SK-N-SH (cell line): Measurements from ENCODE around the gene CYBA. TPM values are rescaled to one million over a fixed set of nuclear protein-coding genes. Genes with fewer than 3 reads are reported as not detected.

ENCODE experiments used
- CTCF ChIA-PET: fragments of 300-600, 350-600 bp; formaldehyde crosslinking; extraction: SDS; loops from one replicate; lab custom pipeline; 2021; lab: Yijun Ruan, JAX
- POLR2A ChIA-PET: fragments of 350-600 bp; sonication (Branson Sonifier 250); formaldehyde crosslinking; extraction: SDS; loops from one replicate; lab custom pipeline; 2020; ENCODE audit warnings: antibody characterized with exemption, inconsistent platforms; lab: Yijun Ruan, JAX
- DNase-seq: peaks from one replicate; pipeline ENCODE4 v3.0.0; 2012
- H2AFZ ChIP-seq: fragments of 200-600 bp; sonication (generic); 2 replicates; pipeline ENCODE4 v1.8.1; 2016; ENCODE audit warnings: antibody characterized with exemption, mild to moderate bottlenecking, low read depth
- H3F3A ChIP-seq: fragments of 200-600 bp; sonication (generic); replicated peaks from 2 replicates; pipeline ENCODE3; 2016; ENCODE audit warnings: antibody characterized with exemption, mild to moderate bottlenecking; ENCODE audit not compliant: insufficient read depth
- H3K27ac ChIP-seq, 2 experiments: fragments of 200-500 bp in 1 of 2; fragments of 200-600 bp in 1 of 2; sonication (Bioruptor generic) in 1 of 2; sonication (generic), shearing (Covaris generic) in 1 of 2; 2 replicates each; pipeline versions ENCODE4 v1.5.1 to v1.6.1; 2014 to 2016; ENCODE audit warnings: low read depth in 2 of 2, inconsistent platforms in 1 of 2, low read length in 1 of 2, mild to moderate bottlenecking in 1 of 2, mixed read lengths in 1 of 2
- H3K27me3 ChIP-seq: fragments of 200-600 bp; sonication (generic), shearing (Covaris generic); 2 replicates; pipeline ENCODE4 v1.6.1; 2016; ENCODE audit warnings: mixed run types; ENCODE audit not compliant: insufficient read depth
- H3K36me3 ChIP-seq, 2 experiments: fragments of 200-500 bp in 1 of 2; fragments of 200-600 bp in 1 of 2; sonication (Bioruptor generic) in 1 of 2; sonication (generic) in 1 of 2; replicated peaks in 1 of 2; 2 replicates each; pipeline versions ENCODE3 to v1.5.1; 2014 to 2016; ENCODE audit warnings: low read length in 1 of 2, mild to moderate bottlenecking in 1 of 2; ENCODE audit not compliant: insufficient read depth in 2 of 2, control insufficient read depth in 1 of 2
- H3K4me1 ChIP-seq, 2 experiments: fragments of 200-500 bp in 1 of 2; fragments of 200-600 bp in 1 of 2; sonication (Bioruptor generic) in 1 of 2; sonication (generic), shearing (Covaris generic) in 1 of 2; 2 replicates each; pipeline versions ENCODE4 v1.5.1 to v1.6.1; 2014 to 2016; ENCODE audit warnings: low read depth in 1 of 2, low read length in 1 of 2, mixed run types in 1 of 2; ENCODE audit not compliant: insufficient read depth in 2 of 2, control insufficient read depth in 1 of 2
- H3K4me2 ChIP-seq: fragments of 200-600 bp; sonication (generic), shearing (Covaris generic); 2 replicates; pipeline ENCODE4 v1.6.1; 2017; ENCODE audit warnings: mixed run types
- H3K4me3 ChIP-seq, 2 experiments: fragments of 200-500 bp in 1 of 2; fragments of 200-600 bp in 1 of 2; sonication (Bioruptor generic) in 1 of 2; sonication (generic), shearing (Covaris generic) in 1 of 2; 2 replicates each; pipeline versions ENCODE4 v1.5.1 to v1.8.1; 2014 to 2016; ENCODE audit warnings: low read depth in 2 of 2, inconsistent platforms in 1 of 2, low read length in 1 of 2, mild to moderate bottlenecking in 1 of 2, mixed read lengths in 1 of 2, moderate library complexity in 1 of 2
- H3K79me2 ChIP-seq: fragments of 200-600 bp; sonication (generic); 2 replicates; pipeline ENCODE4 v1.8.1; 2017; ENCODE audit warnings: mild to moderate bottlenecking; ENCODE audit not compliant: insufficient read depth
- H3K9ac ChIP-seq: fragments of 200-600 bp; sonication (generic); 2 replicates; pipeline ENCODE4 v1.6.1; 2017; ENCODE audit warnings: mixed run types
- H3K9me2 ChIP-seq: fragments of 200-600 bp; sonication (generic); 2 replicates; pipeline ENCODE4 v1.6.1; 2017; ENCODE audit warnings: mixed run types
- H3K9me3 ChIP-seq: fragments of 200-600 bp; sonication (generic); 2 replicates; pipeline ENCODE4 v1.6.1; 2017; ENCODE audit warnings: mixed run types, mild to moderate bottlenecking, moderate library complexity
- H4K20me1 ChIP-seq: fragments of 200-600 bp; sonication (generic); 2 replicates; pipeline ENCODE4 v1.6.1; 2017; ENCODE audit warnings: mild to moderate bottlenecking, mixed run types; ENCODE audit not compliant: insufficient read depth
- EZH2phosphoT487 ChIP-seq: fragments of 200-600 bp; sonication (generic); IDR thresholded peaks from 2 replicates; pipeline ENCODE4 v1.6.1; 2017; ENCODE audit warnings: low read depth, mixed run types, mild to moderate bottlenecking, antibody characterized with exemption, moderate library complexity, borderline replicate concordance
- FOXM1 ChIP-seq: IDR thresholded peaks from 2 replicates; pipeline ENCODE4 v1.4.0; 2012; ENCODE audit warnings: low read depth, mild to moderate bottlenecking
- GABPA ChIP-seq: IDR thresholded peaks from 2 replicates; pipeline ENCODE4 v1.4.0; 2012; ENCODE audit warnings: low read depth, mild to moderate bottlenecking
- IRF3 ChIP-seq: fragments of 150-350 bp; IDR thresholded peaks from 2 replicates; pipeline ENCODE4 v1.6.1; 2016; ENCODE audit warnings: mild to moderate bottlenecking, low read depth, low read length
- MEF2A ChIP-seq: IDR thresholded peaks from 2 replicates; pipeline ENCODE4 v1.4.0; 2012; ENCODE audit warnings: low read depth, borderline replicate concordance
- MXI1 ChIP-seq: IDR thresholded peaks from 2 replicates; pipeline ENCODE4 v1.6.1; 2012; ENCODE audit warnings: mild to moderate bottlenecking, low read depth, low read length, improper control_type of control experiment
- NRF1 ChIP-seq: IDR thresholded peaks from 2 replicates; pipeline ENCODE4 v1.6.1; 2012; ENCODE audit warnings: low read depth, mild to moderate bottlenecking, low read length
- RAD21 ChIP-seq: IDR thresholded peaks from 2 replicates; pipeline ENCODE4 v1.6.1; 2012; ENCODE audit warnings: mild to moderate bottlenecking, low read length
- RCOR1 ChIP-seq: fragments of 150-350 bp; IDR thresholded peaks from 2 replicates; pipeline ENCODE4 v1.6.1; 2017; ENCODE audit warnings: antibody characterized with exemption, low read length
- SIN3A ChIP-seq: IDR thresholded peaks from 2 replicates; pipeline ENCODE4 v1.6.1; 2012; ENCODE audit warnings: low read depth, mild to moderate bottlenecking, low read length, moderate library complexity, borderline replicate concordance
- TCF12 ChIP-seq: IDR thresholded peaks from 2 replicates; pipeline ENCODE4 v1.4.0; 2012
- YY1 ChIP-seq: IDR thresholded peaks from 2 replicates; pipeline ENCODE4 v1.4.0; 2012; ENCODE audit warnings: low read depth, mild to moderate bottlenecking
- WGBS: methylation state at CpG from one replicate; pipeline ENCODE4 v1.1.6; 2017; ENCODE audit warnings: low lambda C conversion rate; 5-methylcytosine and 5-hydroxymethylcytosine counted together
- polyA plus RNA-seq, 3 experiments: library from polyadenylated mRNA; depleted of rRNA; stranded (reverse); fragments of >200 nt; gene quantifications; 2 replicates each; pipeline ENCODE4 v1.2.3, GENCODE V29; 2012

The CYBA gene
- polyA plus RNA-seq, 1 of the 3 experiments (the other 2 are of a cell fraction) = 176 TPM

DNA sequence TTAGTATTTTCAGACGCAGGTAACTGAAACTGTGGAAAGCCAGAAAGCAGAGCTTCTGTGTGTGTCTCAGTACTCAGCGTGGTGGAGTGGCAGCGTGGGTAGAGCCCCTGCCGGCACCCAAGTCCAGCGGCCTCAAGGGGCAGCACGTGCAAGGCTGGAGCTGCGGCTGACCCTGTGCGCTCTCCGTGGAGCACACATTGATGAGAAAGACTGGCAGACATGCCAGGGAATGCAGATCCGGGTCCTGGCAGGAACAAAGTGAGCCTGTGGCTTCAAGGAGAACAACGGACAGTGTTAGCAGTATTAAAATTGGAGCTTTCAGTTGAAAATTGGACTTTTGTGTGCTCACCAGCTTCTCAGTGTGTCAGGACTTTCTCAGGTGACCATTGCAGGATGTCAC is 57.4 kb downstream of the CYBA start:
- ChIA-PET POLR2A (no interaction called here), CTCF (no interaction called here)
- no peak overlapping the region for H3K27ac ChIP-seq
- H3K9me2 ChIP-seq = no peaks in the 10 kb centered on the region
- no peaks in the 10 kb centered on the region for H3K9me3 ChIP-seq
- H3K4me1 ChIP-seq = no peaks in the 10 kb centered on the region
- no peak overlapping the region for H3K9ac ChIP-seq
- TF ChIP-seq YY1 (no peak), NRF1 (no peak), FOXM1 (no peak), TCF12 (no peak), GABPA (no peak), MXI1 (no peak), EZH2phosphoT487 (no peak), SIN3A (no peak), MEF2A (no peak), IRF3 (no peak), RCOR1 (no peak), RAD21 (no peak)
- H3F3A ChIP-seq = no peaks in the 10 kb centered on the region
- WGBS = 86% methylated on average over 10 of the region's 11 CpGs
- no peaks in the 10 kb centered on the region; the same call in 1 of the 2 replicates for H4K20me1 ChIP-seq
- H3K79me2 ChIP-seq = peaks cover 43% of the 10 kb centered on the region; the same call in 1 of the 2 replicates
- no peak overlapping the region for H2AFZ ChIP-seq
- no peak overlapping the region for H3K4me2 ChIP-seq
- peaks cover 13 to 41% of the 10 kb centered on the region in 2 experiments for H3K36me3 ChIP-seq
- H3K27me3 ChIP-seq = no peaks in the 10 kb centered on the region
- no peak overlapping the region for H3K4me3 ChIP-seq
- no peak for DNase-seq

Other genes with a start within 250 kb of the CYBA start
- 0.54 and 1.2 TPM in 2 replicates for gene ZFPM1, start 197.8 kb downstream of the CYBA start, polyA plus RNA-seq (2012; rRNA removed)
- 18.1 and 32.7 TPM in 2 replicates for gene ZC3H18, start 80.7 kb downstream of the CYBA start, polyA plus RNA-seq (2012; rRNA removed)
- gene IL17C, start 12.5 kb downstream of the CYBA start, polyA plus RNA-seq (2012; rRNA removed) = 0.07 TPM in 1 of 2 replicates, not detected in the other
- 14.7 and 15.7 TPM in 2 replicates for gene MVD, start 12.0 kb upstream of the CYBA start, polyA plus RNA-seq (2012; rRNA removed)
- 0.03 and 0.18 TPM in 2 replicates for gene SNAI3, start 35.5 kb upstream of the CYBA start, polyA plus RNA-seq (2012; rRNA removed)
- gene RNF166, start 55.4 kb upstream of the CYBA start, polyA plus RNA-seq (2012; rRNA removed) = 17.0 and 17.2 TPM in 2 replicates
- 16.2 and 16.5 TPM in 2 replicates for gene CTU2, start 55.5 kb upstream of the CYBA start, polyA plus RNA-seq (2012; rRNA removed)
- gene PIEZO1, start 134.2 kb upstream of the CYBA start, polyA plus RNA-seq (2012; rRNA removed) = 111 and 184 TPM in 2 replicates
- 3.1 and 6.1 TPM in 2 replicates for gene CDT1, start 152.7 kb upstream of the CYBA start, polyA plus RNA-seq (2012; rRNA removed)
- gene APRT, start 160.9 kb upstream of the CYBA start, polyA plus RNA-seq (2012; rRNA removed) = 178 and 192 TPM in 2 replicates
- gene GALNS, start 205.9 kb upstream of the CYBA start, polyA plus RNA-seq (2012; rRNA removed) = 13.8 and 16.5 TPM in 2 replicates
- gene TRAPPC2L, start 206.1 kb upstream of the CYBA start, polyA plus RNA-seq (2012; rRNA removed) = 73.9 and 74.4 TPM in 2 replicates
- gene PABPN1L, start 215.6 kb upstream of the CYBA start, polyA plus RNA-seq (2012; rRNA removed) = not detected in 2 replicates